Astrocyte (in vitro differentiated cells and primary cell): ENCODE results near the gene MT1H. TPM values are rescaled to one million over a fixed set of nuclear protein-coding genes. Genes with fewer than 3 reads are reported as not detected.
A peak's percentile ranks its signal among the peaks of the same experiment; 100 is the strongest.

ENCODE experiments used
- DNase-seq: peaks from one replicate; pipeline ENCODE4 v3.0.0-alpha.2; 2010; ENCODE audit warnings: low read depth
- FAIRE-seq: peaks from 2 replicates; lab custom pipeline; 2011; peaks lifted over from hg19 to GRCh38; lab: Jason Lieb, UNC
- H2AFZ ChIP-seq: 2 replicates; pipeline ENCODE4 v1.6.0; 2012; ENCODE audit warnings: low read depth, low read length, inconsistent platforms
- H3K27ac ChIP-seq: 2 replicates; pipeline ENCODE4 v1.5.1; 2011; ENCODE audit warnings: low read depth, low read length, inconsistent platforms
- H3K27me3 ChIP-seq: 2 replicates; pipeline ENCODE4 v1.6.0; 2011; ENCODE audit warnings: low read length, inconsistent platforms; ENCODE audit not compliant: insufficient read depth
- H3K36me3 ChIP-seq: 2 replicates; pipeline ENCODE4 v1.5.1; 2011; ENCODE audit warnings: low read length, inconsistent platforms; ENCODE audit not compliant: insufficient read depth
- H3K4me1 ChIP-seq: 2 replicates; pipeline ENCODE4 v1.5.1; 2011; ENCODE audit warnings: low read length, inconsistent platforms; ENCODE audit not compliant: insufficient read depth
- H3K4me2 ChIP-seq: 2 replicates; pipeline ENCODE4 v1.6.0; 2012; ENCODE audit warnings: low read length, inconsistent platforms
- H3K4me3 ChIP-seq: 2 replicates; pipeline ENCODE4 v1.5.1; 2011; ENCODE audit warnings: low read depth, mild to moderate bottlenecking, low read length, inconsistent platforms; ENCODE audit not compliant: insufficient read depth
- H3K79me2 ChIP-seq: 2 replicates; pipeline ENCODE4 v1.6.0; 2012; ENCODE audit warnings: mild to moderate bottlenecking, low read length, inconsistent platforms; ENCODE audit not compliant: insufficient read depth
- H3K9ac ChIP-seq: 2 replicates; pipeline ENCODE4 v1.6.0; 2012; ENCODE audit warnings: mild to moderate bottlenecking, low read length, inconsistent platforms
- H3K9me3 ChIP-seq: 2 replicates; pipeline ENCODE4 v1.5.1; 2012; ENCODE audit warnings: low read depth, mild to moderate bottlenecking, low read length, inconsistent platforms; ENCODE audit not compliant: insufficient read depth
- H4K20me1 ChIP-seq: 2 replicates; pipeline ENCODE4 v1.6.0; 2012; ENCODE audit warnings: low read length, inconsistent platforms; ENCODE audit not compliant: insufficient read depth
- H3K27ac Mint-ChIP-seq: one replicate; pipeline ENCODE4 v1.8.0; 2021; ENCODE audit warnings: mild to moderate bottlenecking, mixed read lengths; ENCODE audit not compliant: unreplicated experiment
- H3K27me3 Mint-ChIP-seq: one replicate; pipeline ENCODE4 v1.8.0; 2021; ENCODE audit warnings: low read depth, mixed read lengths; ENCODE audit not compliant: unreplicated experiment
- H3K36me3 Mint-ChIP-seq: one replicate; pipeline ENCODE4 v1.8.0; 2021; ENCODE audit warnings: low read depth, mixed read lengths; ENCODE audit not compliant: unreplicated experiment
- H3K4me1 Mint-ChIP-seq: one replicate; pipeline ENCODE4 v1.8.0; 2021; ENCODE audit warnings: low read depth, mixed read lengths; ENCODE audit not compliant: unreplicated experiment
- H3K4me3 Mint-ChIP-seq: one replicate; pipeline ENCODE4 v1.8.0; 2021; ENCODE audit warnings: mild to moderate bottlenecking, moderate library complexity, mixed read lengths; ENCODE audit not compliant: unreplicated experiment
- H3K9me3 Mint-ChIP-seq: one replicate; pipeline ENCODE4 v1.8.0; 2021; ENCODE audit warnings: mild to moderate bottlenecking, mixed read lengths; ENCODE audit not compliant: unreplicated experiment
- CTCF ChIP-seq: IDR thresholded peaks from 2 replicates; pipeline ENCODE4 v1.5.1; 2011; ENCODE audit warnings: low read depth, mild to moderate bottlenecking, inconsistent platforms, low read length, moderate library complexity; ENCODE audit not compliant: insufficient read depth
- EZH2 ChIP-seq: IDR thresholded peaks from 2 replicates; pipeline ENCODE4 v1.6.1; 2012; ENCODE audit warnings: mild to moderate bottlenecking, low read length, inconsistent platforms; ENCODE audit not compliant: insufficient read depth
- total RNA-seq: library from RNA; stranded (reverse); gene quantifications from 2 replicates; pipeline ENCODE4 v1.2.1, GENCODE V29; 2021

MT1H gene
- total RNA-seq, 1 donor from 2014 or later, result not detected

- peaks cover 9% of the 10 kb centered on the region for H3K4me1 ChIP-seq
- no peak overlapping the region for H3K27ac Mint-ChIP-seq
- H3K27me3 Mint-ChIP-seq, result peaks cover 92% of the 10 kb centered on the region
- no peaks in the 10 kb centered on the region for H3K9me3 Mint-ChIP-seq
- H3K4me3 Mint-ChIP-seq, result no peak overlapping the region
- H3K4me1 Mint-ChIP-seq, result no peaks in the 10 kb centered on the region
- no peak overlapping the region for H3K4me2 ChIP-seq
- no peak for TF ChIP-seq EZH2
- no peak for TF ChIP-seq CTCF
- no peak overlapping the region for H3K4me3 ChIP-seq
- H3K27ac ChIP-seq, result no peak overlapping the region
- no peak overlapping the region for H3K9ac ChIP-seq
- H2AFZ ChIP-seq, result no peak overlapping the region
- H3K36me3 Mint-ChIP-seq, result no peaks in the 10 kb centered on the region
- H3K9me3 ChIP-seq, result no peaks in the 10 kb centered on the region
- no peaks in the 10 kb centered on the region for H4K20me1 ChIP-seq
- H3K27me3 ChIP-seq, result peaks cover 99% of the 10 kb centered on the region
- no peaks in the 10 kb centered on the region for H3K79me2 ChIP-seq
- DNase-seq (no peak), FAIRE-seq (no peak)
- H3K36me3 ChIP-seq, result no peaks in the 10 kb centered on the region
Observed at GRCh38 chr16:56645311-56645710, 24.3 kb upstream of the MT1H start.

- Histone ChIP-seq H4K20me1 (no peaks in the 10 kb centered on the region), H3K4me2 (no peak overlapping the region), H2AFZ (no peak overlapping the region), H3K9me3 (no peaks in the 10 kb centered on the region), H3K27me3 (peaks cover 98% of the 10 kb centered on the region), H3K9ac (no peak overlapping the region), H3K27ac (no peak overlapping the region), H3K36me3 (no peaks in the 10 kb centered on the region), H3K4me3 (no peak overlapping the region), H3K79me2 (no peaks in the 10 kb centered on the region), H3K4me1 (peaks cover 9% of the 10 kb centered on the region)
- TF ChIP-seq EZH2 (no peak), CTCF (no peak)
- no peaks in the 10 kb centered on the region for H3K9me3 Mint-ChIP-seq
- no peak overlapping the region for H3K4me3 Mint-ChIP-seq
- FAIRE-seq (no peak), DNase-seq (no peak)
- H3K4me1 Mint-ChIP-seq, result no peaks in the 10 kb centered on the region
- H3K27ac Mint-ChIP-seq, result no peak overlapping the region
- H3K27me3 Mint-ChIP-seq, result peaks cover 92% of the 10 kb centered on the region
- no peaks in the 10 kb centered on the region for H3K36me3 Mint-ChIP-seq
Observed at GRCh38 chr16:56645838-56646237, 23.8 kb upstream of the MT1H start.

GRCh38 chr16:56647641-56648431 lies 21.8 kb upstream of the MT1H start:
- peaks cover 95% of the 10 kb centered on the region for H3K27me3 ChIP-seq
- no peaks in the 10 kb centered on the region for H3K9me3 Mint-ChIP-seq
- H3K4me1 Mint-ChIP-seq, result no peaks in the 10 kb centered on the region
- no peak overlapping the region for H3K4me2 ChIP-seq
- no peaks in the 10 kb centered on the region for H3K9me3 ChIP-seq
- H3K36me3 ChIP-seq, result no peaks in the 10 kb centered on the region
- H3K27me3 Mint-ChIP-seq, result peaks cover 93% of the 10 kb centered on the region
- H2AFZ ChIP-seq, result no peak overlapping the region
- H3K4me3 Mint-ChIP-seq, result no peak overlapping the region
- H3K27ac ChIP-seq, result no peak overlapping the region
- no peaks in the 10 kb centered on the region for H3K36me3 Mint-ChIP-seq
- H3K4me3 ChIP-seq, result no peak overlapping the region
- DNase-seq (no peak), FAIRE-seq (no peak)
- no peaks in the 10 kb centered on the region for H3K79me2 ChIP-seq
- H4K20me1 ChIP-seq, result no peaks in the 10 kb centered on the region
- TF ChIP-seq EZH2, result peak; percentile 73
- TF ChIP-seq CTCF, result no peak
- no peak overlapping the region for H3K9ac ChIP-seq
- H3K4me1 ChIP-seq, result peaks cover 9% of the 10 kb centered on the region
- no peak overlapping the region for H3K27ac Mint-ChIP-seq
